Naive thymus-derived CD4-positive, alpha-beta T cell (primary cell): ENCODE data around the gene OSBP2. TPM values are rescaled to one million over a fixed set of nuclear protein-coding genes. Genes with fewer than 3 reads are reported as not detected.

ENCODE experiments used
- ATAC-seq: fragments of 150-1000 bp; cut with Tn5 transposase; 2 replicates; pipeline ENCODE4 v1.10.0; 2021; ENCODE audit warnings: mild to moderate bottlenecking, moderate library complexity
- CTCF ChIA-PET: fragments of 350-600 bp; sonication (Branson Sonifier 250); formaldehyde crosslinking; loops from one replicate; lab custom pipeline; 2021; ENCODE audit warnings: antibody characterized with exemption; lab: Charles Lee
- POLR2A ChIA-PET: fragments of 350-600 bp; sonication (Branson Sonifier 250); formaldehyde crosslinking; loops from one replicate; lab custom pipeline; 2021; ENCODE audit warnings: antibody characterized with exemption, inconsistent platforms; lab: Charles Lee
- DNase-seq, 9 donors: peaks; one replicate each; pipeline versions ENCODE4 v3.0.0 to v3.0.0-alpha.2; 2020 to 2022; ENCODE audit warnings: mixed read lengths in 1 of 9
- H3K27ac ChIP-seq: one replicate; pipeline ENCODE4 v1.7.0; 2013; ENCODE audit warnings: mild to moderate bottlenecking, low read depth, low read length, moderate library complexity
- H3K27me3 ChIP-seq, 2 donors: one replicate each; pipeline ENCODE4 v1.7.0; 2013; ENCODE audit warnings: low read length in 2 of 2, mild to moderate bottlenecking in 2 of 2, moderate library complexity in 2 of 2; ENCODE audit not compliant: control insufficient read depth in 2 of 2, insufficient read depth in 2 of 2
- H3K36me3 ChIP-seq, 3 experiments: 1 replicate in 2 of 3; 2 replicates in 1 of 3; pipeline ENCODE4 v1.7.0; 2013; ENCODE audit warnings: low read length in 3 of 3, mild to moderate bottlenecking in 3 of 3, moderate library complexity in 1 of 3; ENCODE audit not compliant: insufficient read depth in 3 of 3, control insufficient read depth in 2 of 3
- H3K4me1 ChIP-seq, 2 donors: one replicate each; pipeline ENCODE4 v1.7.0; 2013; ENCODE audit warnings: low read length in 2 of 2, mild to moderate bottlenecking in 2 of 2, moderate library complexity in 1 of 2; ENCODE audit not compliant: control insufficient read depth in 2 of 2, insufficient read depth in 2 of 2
- H3K4me3 ChIP-seq: 2 replicates; pipeline ENCODE4 v1.7.0; 2013; ENCODE audit warnings: mild to moderate bottlenecking, low read length
- H3K9me3 ChIP-seq, 3 experiments: 1 replicate in 2 of 3; 2 replicates in 1 of 3; pipeline ENCODE4 v1.7.0; 2013; ENCODE audit warnings: low read length in 3 of 3; ENCODE audit not compliant: control insufficient read depth in 2 of 3
- H3K27ac Mint-ChIP-seq, 9 donors: one replicate each; pipeline ENCODE4 v1.8.0; 2020 to 2022; ENCODE audit warnings: mixed read lengths in 9 of 9, mild to moderate bottlenecking in 8 of 9, moderate library complexity in 5 of 9, inconsistent platforms in 2 of 9
- H3K27me3 Mint-ChIP-seq, 5 donors: one replicate each; pipeline ENCODE4 v1.8.0; 2021 to 2022; ENCODE audit warnings: mixed read lengths in 5 of 5, mild to moderate bottlenecking in 1 of 5
- H3K36me3 Mint-ChIP-seq, 5 donors: one replicate each; pipeline ENCODE4 v1.8.0; 2020 to 2022; ENCODE audit warnings: mixed read lengths in 5 of 5, mild to moderate bottlenecking in 3 of 5, inconsistent platforms in 1 of 5
- H3K4me1 Mint-ChIP-seq, 7 donors: one replicate each; pipeline ENCODE4 v1.8.0; 2020 to 2022; ENCODE audit warnings: mixed read lengths in 7 of 7, mild to moderate bottlenecking in 3 of 7, inconsistent platforms in 1 of 7
- H3K4me3 Mint-ChIP-seq, 10 donors: one replicate each; pipeline ENCODE4 v1.8.0; 2020 to 2022; ENCODE audit warnings: mild to moderate bottlenecking in 10 of 10, mixed read lengths in 10 of 10, moderate library complexity in 6 of 10, inconsistent platforms in 2 of 10
- H3K9me3 Mint-ChIP-seq, 11 donors: one replicate each; pipeline ENCODE4 v1.8.0; 2020 to 2022; ENCODE audit warnings: mixed read lengths in 11 of 11, mild to moderate bottlenecking in 4 of 11, inconsistent platforms in 1 of 11, moderate library complexity in 1 of 11
- intact Hi-C, 2 donors: fragments of 100-400 bp; cut with micrococcal nuclease; formaldehyde crosslinking; loops; one replicate each; pipeline ENCODE4 v1.15.1; 2023
- polyA plus RNA-seq, 2 donors: library from polyadenylated mRNA; unstranded; fragments of 300-500 nt; fragmentation: Illumina TruSeq; gene quantifications; one replicate each; pipeline ENCODE4 v1.2.3, GENCODE V29; 2021
- total RNA-seq, 6 experiments: library from RNA in 5 of 6; stranded (reverse) in 5 of 6; gene quantifications; 1 replicate in 5 of 6; 2 replicates in 1 of 6; pipeline ENCODE4 v1.2.3 and lab custom pipeline; 2021 to 2026

OSBP2 gene
- total and polyA plus RNA-seq, 7 experiments from 2014 or later: 0.37 to 2.7 (median 1.8) TPM

GRCh38 chr22:30932661-30933060 lies 238.0 kb downstream of the OSBP2 start:
- H3K27me3 ChIP-seq: no peaks in the 10 kb centered on the region
- H3K27ac ChIP-seq: peak overlapping the region; percentile 60
- intact Hi-C loops: no loop called here
- peaks cover 0 to 74% (median 61%) of the 10 kb centered on the region in 7 donors for H3K4me1 Mint-ChIP-seq
- no peaks in the 10 kb centered on the region for H3K9me3 ChIP-seq
- H3K4me1 ChIP-seq: peaks cover 0 to 28% of the 10 kb centered on the region in 2 donors
- no peak for ATAC-seq
- H3K4me3 ChIP-seq: no peak overlapping the region
- H3K36me3 ChIP-seq: peaks cover 44 to 96% (median 72%) of the 10 kb centered on the region in 3 experiments
- DNase-seq: no peak
- ChIA-PET CTCF (interaction anchor here (0.7 kb wide), 1 partner anchor 13 kb away, joined by 3 read pairs; no protein-coding TSS in a partner anchor), POLR2A (interaction anchor here (0.7 to 4.2 kb wide), 2 partner anchors 8 to 9 kb away, joined by 3 to 29 read pairs; no protein-coding TSS in a partner anchor)
- no peaks in the 10 kb centered on the region for H3K27me3 Mint-ChIP-seq
- H3K4me3 Mint-ChIP-seq: no peak overlapping the region
- peaks cover 21 to 76% (median 53%) of the 10 kb centered on the region in 5 donors for H3K36me3 Mint-ChIP-seq
- H3K27ac Mint-ChIP-seq: peak overlapping the region in 6 of 9 donors; percentile 71 to 93 (median 82)
- no peaks in the 10 kb centered on the region for H3K9me3 Mint-ChIP-seq

GRCh38 chr22:30933457-30933856 lies 238.8 kb downstream of the OSBP2 start:
- peaks cover 0 to 36% of the 10 kb centered on the region in 2 donors for H3K4me1 ChIP-seq
- peak overlapping the region; percentile 60 for H3K27ac ChIP-seq
- H3K36me3 ChIP-seq: peaks cover 51 to 96% (median 71%) of the 10 kb centered on the region in 3 experiments
- Mint-ChIP-seq H3K4me3 (no peak overlapping the region), H3K36me3 (peaks cover 21 to 75% (median 56%) of the 10 kb centered on the region in 5 donors), H3K27ac (peak overlapping the region in 8 of 9 donors; percentile 77 to 91 (median 82)), H3K27me3 (no peaks in the 10 kb centered on the region), H3K9me3 (no peaks in the 10 kb centered on the region), H3K4me1 (peaks cover 3 to 79% (median 67%) of the 10 kb centered on the region in 7 donors)
- ATAC-seq (no peak), DNase-seq (no peak)
- H3K27me3 ChIP-seq: no peaks in the 10 kb centered on the region
- intact Hi-C loops: no loop called here
- ChIA-PET POLR2A (interaction anchor here (0.7 kb wide), 1 partner anchor 10 kb away, joined by 3 read pairs; no protein-coding TSS in a partner anchor), CTCF (no interaction called here)
- no peaks in the 10 kb centered on the region for H3K9me3 ChIP-seq
- no peak overlapping the region for H3K4me3 ChIP-seq

GRCh38 chr22:30934053-30934452 lies 239.4 kb downstream of the OSBP2 start:
- Mint-ChIP-seq H3K27me3 (no peaks in the 10 kb centered on the region), H3K36me3 (peaks cover 21 to 76% (median 58%) of the 10 kb centered on the region in 5 donors), H3K4me3 (no peak overlapping the region), H3K4me1 (peaks cover 3 to 84% (median 71%) of the 10 kb centered on the region in 7 donors), H3K27ac (peak overlapping the region in 8 of 9 donors; percentile 38 to 90 (median 75)), H3K9me3 (no peaks in the 10 kb centered on the region)
- ATAC-seq (no peak), DNase-seq (no peak)
- no peak overlapping the region for H3K4me3 ChIP-seq
- no peaks in the 10 kb centered on the region for H3K27me3 ChIP-seq
- ChIA-PET POLR2A (interaction anchor here (0.6 kb wide), 1 partner anchor 414 kb away, joined by 3 read pairs; no protein-coding TSS in a partner anchor), CTCF (no interaction called here)
- H3K36me3 ChIP-seq: peaks cover 47 to 96% (median 71%) of the 10 kb centered on the region in 3 experiments
- H3K4me1 ChIP-seq: peaks cover 0 to 42% of the 10 kb centered on the region in 2 donors
- no peak overlapping the region for H3K27ac ChIP-seq
- H3K9me3 ChIP-seq: no peaks in the 10 kb centered on the region
- intact Hi-C loops: no loop called here

GRCh38 chr22:30940685-30941362 lies 246.2 kb downstream of the OSBP2 start:
- POLR2A ChIA-PET: interaction anchor here (0.5 to 8.6 kb wide), 24 partner anchors 9 to 640 kb away, joined by 3 to 117 read pairs (median 4); partner anchors contain the start of genes MORC2, PES1, PIK3IP1 and SMTN
- peak; percentile 74 for ATAC-seq

GRCh38 chr22:30941363-30941740 lies 246.7 kb downstream of the OSBP2 start:
- Histone ChIP-seq H3K36me3 (peaks cover 17 to 54% (median 18%) of the 10 kb centered on the region in 3 experiments), H3K27me3 (no peaks in the 10 kb centered on the region), H3K9me3 (no peaks in the 10 kb centered on the region), H3K4me3 (peak overlapping the region; percentile 67), H3K4me1 (peaks cover 43 to 89% of the 10 kb centered on the region in 2 donors), H3K27ac (peak overlapping the region; percentile 78)
- ATAC-seq: peak; percentile 20
- CTCF ChIA-PET: interaction anchor here (0.7 to 1.7 kb wide), 5 partner anchors 20 to 291 kb away, joined by 3 to 9 read pairs (median 5); partner anchors contain the start of gene SMTN
- peak overlapping the region; percentile 81 to 95 (median 88) for H3K4me3 Mint-ChIP-seq
- H3K27me3 Mint-ChIP-seq: no peaks in the 10 kb centered on the region
- peaks cover 9 to 64% (median 47%) of the 10 kb centered on the region in 5 donors for H3K36me3 Mint-ChIP-seq
- intact Hi-C loops: loop anchor here (1.0 to 5.0 kb wide), 4 partner anchors 21 to 811 kb away; partner anchors contain the start of genes DEPDC5 (in 1 of the 2), MORC2 (in 1 of the 2), PRR14L (in 1 of the 2) and RNF185 (in 1 of the 2)
- peak in 5 of 9 donors; percentile 22 to 34 (median 26) for DNase-seq
- peak overlapping the region; percentile 85 to 97 (median 94) for H3K27ac Mint-ChIP-seq
- peaks cover 57 to 97% (median 93%) of the 10 kb centered on the region in 7 donors for H3K4me1 Mint-ChIP-seq
- POLR2A ChIA-PET: interaction anchor here (0.8 to 8.6 kb wide), 13 partner anchors 10 to 350 kb away, joined by 3 to 117 read pairs (median 7); partner anchors contain the start of genes MORC2, PES1, PIK3IP1 and SMTN
- no peaks in the 10 kb centered on the region for H3K9me3 Mint-ChIP-seq

More at GRCh38 chr22:30940685-30941362, 246.2 kb downstream of the OSBP2 start:
- Histone ChIP-seq H3K36me3 (peaks cover 21 to 53% (median 22%) of the 10 kb centered on the region in 3 experiments), H3K9me3 (no peaks in the 10 kb centered on the region), H3K27ac (peak overlapping the region; percentile 78), H3K4me3 (peak overlapping the region; percentile 67), H3K27me3 (no peaks in the 10 kb centered on the region), H3K4me1 (peaks cover 43 to 93% of the 10 kb centered on the region in 2 donors)
- intact Hi-C loops: loop anchor here (1.0 to 5.0 kb wide), 5 partner anchors 7 to 811 kb away; partner anchors contain the start of genes DEPDC5 (in 1 of the 2), MORC2 (in 1 of the 2), PRR14L (in 1 of the 2) and RNF185 (in 1 of the 2)
- no peaks in the 10 kb centered on the region for H3K9me3 Mint-ChIP-seq
- peaks cover 53 to 97% (median 93%) of the 10 kb centered on the region in 7 donors for H3K4me1 Mint-ChIP-seq
- peaks cover 8 to 61% (median 49%) of the 10 kb centered on the region in 5 donors for H3K36me3 Mint-ChIP-seq
- peak overlapping the region; percentile 85 to 97 (median 94) for H3K27ac Mint-ChIP-seq
- CTCF ChIA-PET: interaction anchor here (0.5 to 1.7 kb wide), 6 partner anchors 10 to 292 kb away, joined by 3 to 9 read pairs (median 4); partner anchors contain the start of gene SMTN
- H3K4me3 Mint-ChIP-seq: peak overlapping the region; percentile 81 to 95 (median 88)
- H3K27me3 Mint-ChIP-seq: no peaks in the 10 kb centered on the region
- peak in 7 of 9 donors; percentile 52 to 72 (median 64) for DNase-seq

- Histone ChIP-seq H3K4me3 (no peak overlapping the region), H3K27me3 (no peaks in the 10 kb centered on the region), H3K4me1 (peaks cover 43 to 78% of the 10 kb centered on the region in 2 donors), H3K9me3 (no peaks in the 10 kb centered on the region), H3K27ac (no peak overlapping the region), H3K36me3 (peaks cover 3 to 48% (median 5%) of the 10 kb centered on the region in 3 experiments)
- peaks cover 9 to 59% (median 37%) of the 10 kb centered on the region in 5 donors for H3K36me3 Mint-ChIP-seq
- DNase-seq (peak in 8 of 9 donors; percentile 46 to 80 (median 74)), ATAC-seq (peak; percentile 87)
- peak overlapping the region in 8 of 9 donors; percentile 58 to 97 (median 77) for H3K27ac Mint-ChIP-seq
- CTCF ChIA-PET: interaction anchor here (1.0 to 1.5 kb wide), 2 partner anchors 142 kb away, joined by 3 read pairs; no protein-coding TSS in a partner anchor
- POLR2A ChIA-PET: interaction anchor here (0.7 to 8.6 kb wide), 6 partner anchors 12 to 335 kb away, joined by 3 to 104 read pairs (median 4); partner anchors contain the start of gene MORC2
- H3K9me3 Mint-ChIP-seq: no peaks in the 10 kb centered on the region
- H3K4me3 Mint-ChIP-seq: peak overlapping the region; percentile 39 to 92 (median 72)
- H3K27me3 Mint-ChIP-seq: no peaks in the 10 kb centered on the region
- H3K4me1 Mint-ChIP-seq: peaks cover 58 to 85% (median 79%) of the 10 kb centered on the region in 7 donors
- intact Hi-C loops: loop anchor here (1.0 to 5.0 kb wide), 7 partner anchors 21 to 809 kb away; partner anchors contain the start of genes DEPDC5 (in 1 of the 2), PRR14L (in 1 of the 2), RNF185 (in 1 of the 2) and SLC35E4 (in 1 of the 2)
Observed at GRCh38 chr22:30943368-30943767, 248.7 kb downstream of the OSBP2 start.
